T-cell (primary cell): ENCODE measurements around the gene MMADHC. TPM values are rescaled to one million over a fixed set of nuclear protein-coding genes. Genes with fewer than 3 reads are reported as not detected.

Experiments
- ATAC-seq, 4 experiments: fragments of 200-7000 bp in 3 of 4; fragments of 150-1000 bp in 1 of 4; cut with Tn5 transposase; replicated peaks in 1 of 4; 1 replicate in 3 of 4; 2 replicates in 1 of 4; pipeline ENCODE4 v1.10.0; 2021; ENCODE audit warnings: moderate library complexity in 3 of 4, mild to moderate bottlenecking in 2 of 4, moderate number of reproducible peaks in 1 of 4
- CTCF ChIA-PET, 2 donors: fragments of 300-600 bp; sonication (Branson Sonifier 250); formaldehyde crosslinking; loops; one replicate each; lab custom pipeline; 2022; ENCODE audit warnings: antibody characterized with exemption in 2 of 2; lab: Charles Lee
- POLR2A ChIA-PET, 2 donors: fragments of 300-600 bp; sonication (Branson Sonifier 250); formaldehyde crosslinking; loops; one replicate each; lab custom pipeline; 2022; ENCODE audit warnings: antibody characterized with exemption in 2 of 2; lab: Charles Lee
- DNase-seq, 35 experiments: peaks; one replicate each; pipeline versions ENCODE4 v3.0.0 to v3.0.0-alpha.2; 2013 to 2023
- H3K27ac ChIP-seq: one replicate; pipeline ENCODE4 v1.5.1; 2013; ENCODE audit warnings: low read length
- H3K27me3 ChIP-seq, 2 experiments: replicated peaks in 1 of 2; 1 replicate in 1 of 2; 2 replicates in 1 of 2; pipeline versions ENCODE4 v1.6.1 to v1.7.0; 2013; ENCODE audit warnings: low read length in 1 of 2, mixed read lengths in 1 of 2; ENCODE audit not compliant: control insufficient read depth in 2 of 2, insufficient read depth in 2 of 2; ENCODE audit errors: extremely low read depth in 1 of 2
- H3K36me3 ChIP-seq, 2 donors: 1 replicate in 1 of 2; 2 replicates in 1 of 2; pipeline versions ENCODE4 v1.6.1 to v1.7.0; 2013; ENCODE audit warnings: low read length in 1 of 2; ENCODE audit not compliant: control insufficient read depth in 2 of 2, insufficient read depth in 1 of 2; ENCODE audit errors: extremely low read depth in 1 of 2
- H3K4me1 ChIP-seq, 2 experiments: 1 replicate in 1 of 2; 2 replicates in 1 of 2; pipeline versions ENCODE4 v1.6.1 to v1.7.0; 2013; ENCODE audit warnings: low read length in 2 of 2, mixed read lengths in 1 of 2; ENCODE audit not compliant: insufficient read depth in 2 of 2, control insufficient read depth in 1 of 2; ENCODE audit errors: extremely low read depth in 1 of 2
- H3K4me3 ChIP-seq, 2 donors: 1 replicate in 1 of 2; 2 replicates in 1 of 2; pipeline versions ENCODE4 v1.5.1 to v1.7.0; 2013; ENCODE audit warnings: mild to moderate bottlenecking in 2 of 2, low read length in 1 of 2, moderate library complexity in 1 of 2; ENCODE audit not compliant: control insufficient read depth in 1 of 2; ENCODE audit errors: extremely low read depth in 1 of 2
- H3K9me3 ChIP-seq: 2 replicates; pipeline ENCODE4 v1.7.0; 2013
- H3K27ac Mint-ChIP-seq, 2 donors: one replicate each; pipeline ENCODE4 v1.8.0; 2020 to 2021; ENCODE audit warnings: mild to moderate bottlenecking in 2 of 2, mixed read lengths in 2 of 2
- H3K27me3 Mint-ChIP-seq, 2 donors: one replicate each; pipeline ENCODE4 v1.8.0; 2021 to 2022; ENCODE audit warnings: mixed read lengths in 2 of 2
- H3K36me3 Mint-ChIP-seq: one replicate; pipeline ENCODE4 v1.8.0; 2021; ENCODE audit warnings: mixed read lengths
- H3K4me1 Mint-ChIP-seq, 3 donors: one replicate each; pipeline ENCODE4 v1.8.0; 2020 to 2022; ENCODE audit warnings: mixed read lengths in 3 of 3, mild to moderate bottlenecking in 1 of 3
- H3K4me3 Mint-ChIP-seq, 3 donors: one replicate each; pipeline ENCODE4 v1.8.0; 2020 to 2022; ENCODE audit warnings: mild to moderate bottlenecking in 3 of 3, mixed read lengths in 3 of 3, moderate library complexity in 3 of 3
- H3K9me3 Mint-ChIP-seq, 3 donors: one replicate each; pipeline ENCODE4 v1.8.0; 2020 to 2022; ENCODE audit warnings: mixed read lengths in 3 of 3
- WGBS: methylation state at CpG from one replicate; pipeline ENCODE4 v1.1.5; 2013; ENCODE audit warnings: missing lambda C conversion rate; ENCODE audit not compliant: insufficient coverage; 5-methylcytosine and 5-hydroxymethylcytosine counted together
- total RNA-seq, 35 experiments: library from RNA in 6 of 35; stranded (reverse) in 6 of 35; fragments of 120-200 nt in 1 of 35; gene quantifications; one replicate each; pipeline versions ENCODE4 v1.2.1 to v1.2.4 and lab custom pipeline; 2013 to 2026

The MMADHC gene
- total RNA-seq, 5 donors from 2014 or later (not counting 1 experiment from before 2014, with no cell fraction given): 56.8 to 65.0 (median 61.4) TPM

DNA sequence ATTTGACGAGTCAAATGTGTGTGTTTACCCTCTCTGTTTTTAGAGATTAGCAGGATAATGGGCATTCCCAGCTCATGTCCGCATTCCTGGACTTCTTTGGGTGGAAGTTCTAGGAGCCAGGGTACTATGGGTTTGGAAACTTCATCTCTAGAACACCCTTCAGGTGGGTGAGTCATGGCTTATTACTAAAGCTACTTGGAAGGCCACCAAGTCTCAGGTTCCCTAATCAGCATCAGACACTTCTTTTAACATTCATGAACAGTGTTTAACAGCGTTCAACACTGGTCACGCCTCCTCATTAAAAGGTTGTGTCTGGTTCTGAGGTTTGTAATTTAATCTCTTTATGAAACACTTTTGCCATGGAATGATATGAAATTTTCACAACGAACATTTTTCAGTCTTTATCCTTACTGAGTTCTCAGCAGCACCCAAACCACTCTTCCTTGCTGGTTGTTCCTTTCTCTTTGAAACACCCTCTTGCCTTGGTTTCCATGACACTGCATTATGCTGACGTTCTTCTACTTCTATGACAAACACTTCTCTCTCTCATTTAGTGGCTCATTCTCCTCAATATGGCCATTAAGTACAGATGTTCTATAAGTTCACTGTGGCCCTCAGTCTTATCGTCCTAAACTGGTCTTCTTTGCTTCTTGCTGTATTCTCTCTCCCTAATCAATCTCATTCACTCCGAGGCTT, 49.3 kb downstream of the MMADHC start:
- Mint-ChIP-seq H3K36me3 (no peaks in the 10 kb centered on the region), H3K9me3 (peaks cover 0 to 4% (median 0%) of the 10 kb centered on the region in 3 donors), H3K4me3 (no peak overlapping the region), H3K4me1 (peaks cover 0 to 11% (median 10%) of the 10 kb centered on the region in 3 donors), H3K27ac (no peak overlapping the region), H3K27me3 (no peaks in the 10 kb centered on the region)
- Histone ChIP-seq H3K27ac (no peak overlapping the region), H3K36me3 (no peaks in the 10 kb centered on the region), H3K4me3 (no peak overlapping the region), H3K4me1 (no peaks in the 10 kb centered on the region), H3K27me3 (no peaks in the 10 kb centered on the region), H3K9me3 (no peaks in the 10 kb centered on the region)
- ATAC-seq: no peak
- no peak for DNase-seq
- 73% methylated on average over 4 of the region's 8 CpGs for WGBS
- ChIA-PET CTCF (no interaction called here), POLR2A (no interaction called here)

DNA sequence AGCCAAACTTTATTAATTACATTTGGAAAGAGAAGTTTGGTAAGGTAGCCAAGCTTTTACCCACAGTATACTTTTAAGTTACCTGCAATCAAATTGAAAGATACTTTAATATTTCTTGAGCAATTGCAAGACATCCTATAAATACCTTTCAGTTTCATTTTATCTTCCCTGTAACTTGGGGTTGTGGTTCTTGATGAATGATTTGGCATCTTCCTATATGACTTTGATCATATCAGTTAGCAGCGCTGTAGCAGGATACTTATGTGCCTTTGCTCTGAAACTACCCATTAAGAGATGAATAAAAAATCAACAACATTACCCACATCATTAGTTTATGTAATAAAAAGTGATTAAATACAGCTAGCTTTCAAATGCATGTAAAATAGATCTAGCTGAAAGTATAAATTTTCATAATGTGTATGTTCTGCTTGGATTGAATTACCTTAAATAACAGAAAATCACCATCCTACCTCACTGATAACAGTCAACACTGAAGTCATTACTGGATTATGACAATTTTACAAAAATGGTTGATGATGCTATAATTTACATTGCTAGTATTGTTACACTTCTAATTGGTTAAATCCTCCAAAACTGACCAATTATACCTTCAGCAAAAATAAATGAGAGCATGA, 50.4 kb downstream of the MMADHC start:
- peak in 2 of 4 experiments; percentile 64 to 78 for ATAC-seq
- no peak for DNase-seq
- no peak overlapping the region for H3K4me3 ChIP-seq

DNA sequence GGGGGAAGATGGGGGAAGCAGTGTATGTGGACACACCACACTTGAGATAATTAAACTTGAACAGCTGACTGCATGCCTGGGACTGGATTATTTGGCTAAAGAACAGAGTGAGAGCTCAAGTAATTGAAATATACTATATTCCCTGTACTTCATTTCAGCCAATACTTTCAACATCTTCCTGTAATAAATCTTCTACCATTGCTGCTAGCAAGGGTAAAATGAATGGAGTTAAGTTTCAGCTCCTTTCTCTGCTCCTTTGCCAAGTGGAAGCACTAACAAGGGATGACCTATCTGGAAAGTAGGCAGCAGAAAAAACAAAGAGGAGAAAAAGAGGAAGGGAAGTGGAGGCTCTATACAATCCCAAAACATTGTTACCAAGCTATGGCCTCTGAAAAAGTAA, 50.9 kb downstream of the MMADHC start:
- CTCF ChIA-PET: no interaction called here
- Histone ChIP-seq H3K27ac (no peak overlapping the region), H3K27me3 (no peaks in the 10 kb centered on the region), H3K36me3 (no peaks in the 10 kb centered on the region), H3K4me1 (no peaks in the 10 kb centered on the region), H3K9me3 (no peaks in the 10 kb centered on the region), H3K4me3 (no peak overlapping the region)
- POLR2A ChIA-PET: no interaction called here
- Mint-ChIP-seq H3K27me3 (no peaks in the 10 kb centered on the region), H3K9me3 (peaks cover 0 to 4% (median 0%) of the 10 kb centered on the region in 3 donors), H3K27ac (peak overlapping the region; percentile 56 to 68), H3K36me3 (no peaks in the 10 kb centered on the region), H3K4me1 (peaks cover 0 to 11% (median 10%) of the 10 kb centered on the region in 3 donors), H3K4me3 (no peak overlapping the region)
- no peak for DNase-seq
- ATAC-seq: peak in 2 of 4 experiments; percentile 30 to 40

More for the DNA sequence above, 50.4 kb downstream of the MMADHC start:
- H3K27me3 ChIP-seq: no peaks in the 10 kb centered on the region
- no peaks in the 10 kb centered on the region for H3K27me3 Mint-ChIP-seq
- no peaks in the 10 kb centered on the region for H3K36me3 Mint-ChIP-seq
- no peak overlapping the region for H3K27ac ChIP-seq
- peaks cover 0 to 11% (median 10%) of the 10 kb centered on the region in 3 donors for H3K4me1 Mint-ChIP-seq
- H3K4me3 Mint-ChIP-seq: no peak overlapping the region
- H3K27ac Mint-ChIP-seq: peak overlapping the region in 1 of 2 donors; percentile 68
- H3K4me1 ChIP-seq: no peaks in the 10 kb centered on the region
- POLR2A ChIA-PET: no interaction called here
- peaks cover 0 to 4% (median 0%) of the 10 kb centered on the region in 3 donors for H3K9me3 Mint-ChIP-seq
- H3K9me3 ChIP-seq: no peaks in the 10 kb centered on the region
- WGBS: no CpG with 5 or more reads among the region's 1 CpG
- no peaks in the 10 kb centered on the region for H3K36me3 ChIP-seq
- CTCF ChIA-PET: no interaction called here

DNA sequence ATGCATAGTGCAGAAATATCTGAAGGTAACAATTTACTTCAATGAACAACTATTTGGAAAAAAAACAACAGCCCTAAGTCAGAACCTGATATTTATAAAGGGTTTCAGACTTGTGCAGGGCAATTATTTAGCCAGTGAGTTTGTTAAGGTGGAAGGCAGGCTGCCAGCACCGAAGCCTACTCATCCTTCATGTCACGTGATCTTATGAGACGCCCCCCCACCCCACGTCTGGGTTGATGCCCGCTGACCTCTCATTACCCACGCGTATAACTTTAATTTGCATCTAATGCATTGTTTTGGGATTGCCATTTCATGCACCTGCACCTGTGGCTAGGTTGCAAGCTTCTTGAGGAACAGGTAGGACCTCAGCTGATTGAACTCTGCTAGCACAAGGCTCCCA, 52.9 kb downstream of the MMADHC start:
- Histone ChIP-seq H3K4me3 (no peak overlapping the region), H3K9me3 (no peaks in the 10 kb centered on the region), H3K27ac (no peak overlapping the region), H3K36me3 (no peaks in the 10 kb centered on the region), H3K27me3 (no peaks in the 10 kb centered on the region), H3K4me1 (no peaks in the 10 kb centered on the region)
- no peak for ATAC-seq
- peaks cover 0 to 4% of the 10 kb centered on the region in 2 donors for H3K27me3 Mint-ChIP-seq
- peaks cover 0 to 4% (median 0%) of the 10 kb centered on the region in 3 donors for H3K9me3 Mint-ChIP-seq
- WGBS: 96% methylated on average over 7 of the region's 7 CpGs
- no peaks in the 10 kb centered on the region for H3K36me3 Mint-ChIP-seq
- H3K4me1 Mint-ChIP-seq: peaks cover 0 to 11% (median 10%) of the 10 kb centered on the region in 3 donors
- H3K4me3 Mint-ChIP-seq: no peak overlapping the region
- CTCF ChIA-PET: no interaction called here
- no peak for DNase-seq
- POLR2A ChIA-PET: no interaction called here
- no peak overlapping the region for H3K27ac Mint-ChIP-seq

DNA sequence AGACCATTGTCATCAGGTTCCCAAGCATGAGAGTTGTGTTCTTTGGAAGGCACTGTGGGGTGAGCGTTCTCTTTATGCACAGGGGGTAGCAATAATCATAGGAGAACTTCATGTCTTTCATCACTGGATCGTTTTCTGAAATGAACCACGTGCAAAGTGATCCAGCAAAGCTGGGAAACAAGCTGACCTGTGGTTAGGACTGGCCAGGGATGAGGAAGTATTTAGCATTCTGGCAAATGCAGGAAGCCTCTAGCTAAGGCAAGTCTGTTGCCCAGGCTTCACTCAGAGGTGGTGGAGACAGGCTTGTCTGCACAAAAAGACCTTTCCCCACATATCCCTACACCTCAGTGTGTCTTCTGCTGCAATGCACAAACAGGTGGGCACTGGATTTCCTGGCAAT, 58.6 kb downstream of the MMADHC start:
- WGBS: 52% methylated on average over 2 of the region's 3 CpGs
- Mint-ChIP-seq H3K9me3 (no peaks in the 10 kb centered on the region), H3K4me1 (no peaks in the 10 kb centered on the region), H3K27ac (no peak overlapping the region), H3K27me3 (peaks cover 12 to 17% of the 10 kb centered on the region in 2 donors), H3K36me3 (no peaks in the 10 kb centered on the region), H3K4me3 (no peak overlapping the region)
- no peak for ATAC-seq
- DNase-seq: no peak
- Histone ChIP-seq H3K9me3 (no peaks in the 10 kb centered on the region), H3K4me3 (no peak overlapping the region), H3K27ac (no peak overlapping the region), H3K27me3 (peaks cover 0 to 9% of the 10 kb centered on the region in 2 experiments), H3K36me3 (no peaks in the 10 kb centered on the region), H3K4me1 (no peaks in the 10 kb centered on the region)
- POLR2A ChIA-PET: no interaction called here
- CTCF ChIA-PET: no interaction called here

DNA sequence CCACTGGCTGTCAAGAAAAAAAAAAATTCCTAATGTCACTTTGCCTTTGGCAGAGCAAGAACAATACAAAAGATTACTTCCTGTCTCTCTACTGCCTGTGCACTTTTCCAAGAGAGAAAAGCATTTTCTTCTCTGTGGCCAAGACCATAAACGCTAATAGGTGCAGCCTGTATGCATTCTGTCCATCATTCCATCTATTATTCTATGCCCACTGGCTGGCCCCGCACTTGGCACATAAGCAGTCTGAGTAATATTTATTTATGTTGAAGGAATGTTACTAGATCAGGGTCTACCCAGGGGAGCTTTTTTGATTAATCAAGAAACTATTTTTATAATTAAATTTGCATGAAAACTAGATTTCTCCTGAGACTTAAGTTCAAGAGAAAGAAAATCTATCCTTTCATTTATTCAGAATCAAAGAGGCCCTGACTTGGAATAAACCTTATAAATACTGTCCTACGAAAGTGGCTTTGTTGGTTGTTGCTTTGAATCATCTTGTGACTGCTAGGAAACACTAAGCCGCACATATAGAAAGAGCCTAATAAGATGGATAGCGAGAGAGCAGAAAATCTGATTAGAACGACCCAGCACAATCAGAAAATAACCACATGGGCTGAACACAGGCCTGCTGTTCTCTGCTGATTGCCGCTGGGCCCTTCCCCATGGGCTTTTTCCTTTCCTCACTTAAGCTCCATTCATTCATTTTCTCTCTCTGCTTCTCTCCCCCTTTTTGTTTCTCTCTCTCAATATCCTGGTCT, 59.4 kb downstream of the MMADHC start:
- Histone ChIP-seq H3K4me3 (no peak overlapping the region), H3K36me3 (no peaks in the 10 kb centered on the region), H3K27me3 (peaks cover 0 to 9% of the 10 kb centered on the region in 2 experiments), H3K27ac (no peak overlapping the region), H3K4me1 (no peaks in the 10 kb centered on the region), H3K9me3 (no peaks in the 10 kb centered on the region)
- H3K36me3 Mint-ChIP-seq: no peaks in the 10 kb centered on the region
- CTCF ChIA-PET: no interaction called here
- no peak overlapping the region for H3K27ac Mint-ChIP-seq
- WGBS: 76% methylated on average over 3 of the region's 7 CpGs
- H3K27me3 Mint-ChIP-seq: peaks cover 12 to 17% of the 10 kb centered on the region in 2 donors
- H3K4me3 Mint-ChIP-seq: no peak overlapping the region
- H3K9me3 Mint-ChIP-seq: peaks cover 0 to 3% (median 0%) of the 10 kb centered on the region in 3 donors
- DNase-seq (no peak), ATAC-seq (no peak)
- POLR2A ChIA-PET: no interaction called here
- no peaks in the 10 kb centered on the region for H3K4me1 Mint-ChIP-seq
